Upper lobe of left lung (tissue), 6 donors: ENCODE measurements around the gene PDE4D. TPM values are rescaled to one million over a fixed set of nuclear protein-coding genes. Genes with fewer than 3 reads are reported as not detected.

Experiments
- ATAC-seq, 2 donors: fragments of 200-7000 bp; cut with Tn5 transposase; one replicate each; pipeline ENCODE4 v1.9.1; 2022; ENCODE audit warnings: mild to moderate bottlenecking in 2 of 2, moderate library complexity in 2 of 2; ENCODE audit not compliant: low FRiP score in 2 of 2
- DNase-seq, 2 donors: peaks; one replicate each; pipeline ENCODE4 v3.0.0-alpha.2; 2019 to 2020
- H3K27ac ChIP-seq, 4 donors: fragments of 200-600 bp; sonication (generic); one replicate each; pipeline ENCODE4 v1.5.1; 2016 to 2019
- H3K27me3 ChIP-seq, 4 donors: fragments of 200-600 bp; sonication (generic); one replicate each; pipeline ENCODE4 v1.5.1; 2017 to 2019
- H3K36me3 ChIP-seq, 4 donors: fragments of 200-600 bp; sonication (generic); one replicate each; pipeline ENCODE4 v1.5.1; 2016 to 2019
- H3K4me1 ChIP-seq, 4 donors: fragments of 200-600 bp; sonication (generic); one replicate each; pipeline ENCODE4 v1.5.1; 2018 to 2019
- H3K4me3 ChIP-seq, 4 donors: fragments of 200-600 bp; sonication (generic); one replicate each; pipeline ENCODE4 v1.5.1; 2017 to 2019; ENCODE audit warnings: mild to moderate bottlenecking in 2 of 4, moderate library complexity in 1 of 4
- H3K9me3 ChIP-seq, 4 donors: fragments of 200-600 bp; sonication (generic); one replicate each; pipeline ENCODE4 v1.5.1; 2018 to 2019
- EP300 ChIP-seq, 4 donors: sonication (generic); formaldehyde crosslinking; IDR thresholded peaks; one replicate each; pipeline ENCODE4 v1.5.1; 2017; ENCODE audit warnings: antibody characterized with exemption in 4 of 4, control low read depth in 2 of 4
- POLR2A ChIP-seq, 4 donors: fragments of 450-650 bp; IDR thresholded peaks; one replicate each; pipeline ENCODE4 v1.5.1; 2016 to 2017; ENCODE audit warnings: antibody characterized with exemption in 4 of 4, mild to moderate bottlenecking in 2 of 4
- POLR2AphosphoS5 ChIP-seq, 2 donors: sonication (generic); formaldehyde crosslinking; IDR thresholded peaks; one replicate each; pipeline ENCODE4 v1.5.1; 2017; ENCODE audit warnings: antibody characterized with exemption in 2 of 2
- WGBS, 2 donors: methylation state at CpG; one replicate each; pipeline ENCODE4 v1.1.5; 2017 to 2018; 5-methylcytosine and 5-hydroxymethylcytosine counted together
- total RNA-seq, 6 donors: library from RNA; depleted of rRNA in 4 of 6; stranded (reverse); fragments of >200 nt in 4 of 6; gene quantifications; one replicate each; pipeline versions ENCODE4 v1.1.0 to v1.2.1, GENCODE V29; 2016 to 2021
- TF ChIP-seq, protein P1 (sequence below), 6 experiments: fragments of 450-650 bp in 4 of 6; fragments of 200-600 bp in 2 of 6; sonication (generic) in 2 of 6; IDR thresholded peaks; one replicate each; pipeline ENCODE4 v1.5.1; 2016 to 2019; ENCODE audit warnings: antibody characterized with exemption in 6 of 6
- donor health status: DM: no; HTN: no; CAD: no; lungs with moderate emphysema.
- donor health status: DM: no; HTN: yes; CAD: no; lungs with severe emphysema.

Gene PDE4D
- total RNA-seq, 6 donors from 2014 or later: 50.4 to 188 (median 84.0) TPM

DNA sequence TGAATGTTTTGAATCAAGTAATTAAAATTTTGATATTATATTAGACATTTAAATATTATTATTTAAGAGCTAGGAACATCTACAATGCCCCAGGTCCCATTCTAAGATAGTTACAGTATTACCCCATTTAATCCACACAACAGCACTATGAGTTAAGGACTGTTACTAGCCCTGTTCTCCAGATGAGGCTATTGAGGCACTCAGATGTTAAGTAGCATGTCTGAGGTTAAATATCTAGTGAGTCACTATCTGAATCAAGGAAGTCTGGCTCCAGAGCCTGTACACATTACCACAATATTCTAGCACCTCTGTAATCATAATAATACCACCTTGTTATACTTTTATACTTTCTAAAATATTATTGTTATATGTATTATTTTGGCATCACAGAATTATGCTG, 304.6 kb downstream of the PDE4D start:
- Histone ChIP-seq H3K4me3 (no peak overlapping the region), H3K27ac (no peak overlapping the region), H3K4me1 (peaks cover 0 to 8% (median 6%) of the 10 kb centered on the region in 4 donors), H3K27me3 (no peaks in the 10 kb centered on the region), H3K36me3 (no peaks in the 10 kb centered on the region), H3K9me3 (no peaks in the 10 kb centered on the region)
- no peak for DNase-seq
- no peak for ATAC-seq
- TF ChIP-seq, protein P1, sequence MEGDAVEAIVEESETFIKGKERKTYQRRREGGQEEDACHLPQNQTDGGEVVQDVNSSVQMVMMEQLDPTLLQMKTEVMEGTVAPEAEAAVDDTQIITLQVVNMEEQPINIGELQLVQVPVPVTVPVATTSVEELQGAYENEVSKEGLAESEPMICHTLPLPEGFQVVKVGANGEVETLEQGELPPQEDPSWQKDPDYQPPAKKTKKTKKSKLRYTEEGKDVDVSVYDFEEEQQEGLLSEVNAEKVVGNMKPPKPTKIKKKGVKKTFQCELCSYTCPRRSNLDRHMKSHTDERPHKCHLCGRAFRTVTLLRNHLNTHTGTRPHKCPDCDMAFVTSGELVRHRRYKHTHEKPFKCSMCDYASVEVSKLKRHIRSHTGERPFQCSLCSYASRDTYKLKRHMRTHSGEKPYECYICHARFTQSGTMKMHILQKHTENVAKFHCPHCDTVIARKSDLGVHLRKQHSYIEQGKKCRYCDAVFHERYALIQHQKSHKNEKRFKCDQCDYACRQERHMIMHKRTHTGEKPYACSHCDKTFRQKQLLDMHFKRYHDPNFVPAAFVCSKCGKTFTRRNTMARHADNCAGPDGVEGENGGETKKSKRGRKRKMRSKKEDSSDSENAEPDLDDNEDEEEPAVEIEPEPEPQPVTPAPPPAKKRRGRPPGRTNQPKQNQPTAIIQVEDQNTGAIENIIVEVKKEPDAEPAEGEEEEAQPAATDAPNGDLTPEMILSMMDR (IDR thresholded peaks at IDR 0.05): no peak
- TF ChIP-seq POLR2AphosphoS5 (IDR thresholded peaks at IDR 0.05) (no peak), POLR2A (IDR thresholded peaks at IDR 0.05) (no peak), EP300 (IDR thresholded peaks at IDR 0.05) (no peak)

DNA sequence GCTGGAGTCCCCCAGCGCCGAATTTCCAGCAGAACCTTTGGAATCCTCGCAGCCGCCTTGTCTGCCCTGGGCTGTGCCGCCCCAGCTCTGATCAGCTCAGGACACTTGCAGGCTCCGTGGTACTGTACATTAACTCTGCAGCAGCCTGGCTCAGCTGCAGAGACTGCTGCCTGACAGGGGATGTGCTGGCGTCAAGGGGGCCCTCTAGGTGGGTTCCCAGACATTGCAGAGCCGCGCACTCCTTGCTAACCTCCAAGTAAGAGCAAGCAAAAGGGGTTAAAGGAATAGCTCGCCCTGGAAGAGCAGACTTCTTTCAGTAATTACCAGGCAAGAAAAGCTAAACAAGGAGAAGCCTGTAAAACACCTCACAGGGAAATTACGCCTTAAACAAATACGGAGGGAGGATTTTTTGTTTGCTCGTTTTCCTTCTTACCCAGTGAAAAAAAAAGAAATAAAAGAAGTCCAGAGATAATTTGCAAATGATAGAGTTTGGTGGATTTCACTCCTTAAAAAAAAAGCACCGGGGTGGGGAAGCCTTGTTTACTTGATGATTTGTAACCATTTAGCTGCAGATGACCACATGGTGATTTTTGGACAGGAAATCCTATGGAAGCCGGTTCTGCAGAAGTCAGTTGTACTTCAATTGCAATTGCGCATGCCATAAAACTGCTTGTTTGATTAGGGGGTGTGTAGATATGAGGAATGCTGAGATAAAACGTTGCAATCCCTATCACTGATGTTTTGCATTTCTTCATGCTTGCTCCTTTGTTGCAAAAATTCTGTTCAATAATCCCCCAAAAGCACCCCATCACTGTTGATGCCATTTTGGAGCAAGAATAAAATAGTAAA, 305.8 kb downstream of the PDE4D start:
- Histone ChIP-seq H3K36me3 (no peaks in the 10 kb centered on the region), H3K27me3 (no peaks in the 10 kb centered on the region), H3K9me3 (no peaks in the 10 kb centered on the region), H3K4me1 (peaks cover 0 to 8% (median 3%) of the 10 kb centered on the region in 4 donors), H3K27ac (peak overlapping the region in 1 of 4 donors; percentile 23), H3K4me3 (peak overlapping the region in 3 of 4 donors; percentile 30 to 46 (median 39))
- ATAC-seq (peak; percentile 84), DNase-seq (peak; percentile 54 to 63)
- 18 to 19% methylated on average over 17 of the region's 17 CpGs for WGBS, 2 donors
- TF ChIP-seq, protein P1 (IDR thresholded peaks at IDR 0.05): no peak
- TF ChIP-seq POLR2AphosphoS5 (IDR thresholded peaks at IDR 0.05) (no peak), EP300 (IDR thresholded peaks at IDR 0.05) (no peak), POLR2A (IDR thresholded peaks at IDR 0.05) (peak in 1 of 4 donors; percentile 54)

DNA sequence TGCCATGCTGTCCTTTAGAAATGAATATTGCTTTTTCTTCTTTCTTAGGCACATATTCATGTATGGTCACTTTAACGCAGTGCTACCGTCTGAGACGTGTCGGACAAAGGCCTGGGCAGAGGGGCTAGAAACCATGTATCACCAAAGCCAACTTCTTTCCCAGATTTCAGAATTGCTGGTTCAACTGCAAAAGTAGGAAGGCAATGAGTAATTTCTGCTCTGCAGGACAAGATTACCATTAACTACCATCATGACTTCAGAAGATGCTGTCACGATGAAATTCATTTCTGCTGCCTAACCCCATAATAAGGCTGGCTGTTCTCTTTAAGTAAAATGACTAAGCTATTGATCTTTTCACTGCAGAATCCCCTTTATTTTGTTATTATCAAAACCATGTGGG, 306.7 kb downstream of the PDE4D start:
- ATAC-seq: no peak
- Histone ChIP-seq H3K27me3 (no peaks in the 10 kb centered on the region), H3K4me1 (peaks cover 0 to 8% (median 3%) of the 10 kb centered on the region in 4 donors), H3K9me3 (no peaks in the 10 kb centered on the region), H3K27ac (no peak overlapping the region), H3K4me3 (peak overlapping the region in 3 of 4 donors; percentile 30 to 46 (median 39)), H3K36me3 (no peaks in the 10 kb centered on the region)
- DNase-seq: no peak
- WGBS, 2 donors: 84 to 87% methylated on average over 5 of the region's 5 CpGs
- TF ChIP-seq EP300 (IDR thresholded peaks at IDR 0.05): no peak
- TF ChIP-seq POLR2A (IDR thresholded peaks at IDR 0.05): no peak
- TF ChIP-seq, protein P1 (IDR thresholded peaks at IDR 0.05): no peak
- no peak for TF ChIP-seq POLR2AphosphoS5 (IDR thresholded peaks at IDR 0.05)

DNA sequence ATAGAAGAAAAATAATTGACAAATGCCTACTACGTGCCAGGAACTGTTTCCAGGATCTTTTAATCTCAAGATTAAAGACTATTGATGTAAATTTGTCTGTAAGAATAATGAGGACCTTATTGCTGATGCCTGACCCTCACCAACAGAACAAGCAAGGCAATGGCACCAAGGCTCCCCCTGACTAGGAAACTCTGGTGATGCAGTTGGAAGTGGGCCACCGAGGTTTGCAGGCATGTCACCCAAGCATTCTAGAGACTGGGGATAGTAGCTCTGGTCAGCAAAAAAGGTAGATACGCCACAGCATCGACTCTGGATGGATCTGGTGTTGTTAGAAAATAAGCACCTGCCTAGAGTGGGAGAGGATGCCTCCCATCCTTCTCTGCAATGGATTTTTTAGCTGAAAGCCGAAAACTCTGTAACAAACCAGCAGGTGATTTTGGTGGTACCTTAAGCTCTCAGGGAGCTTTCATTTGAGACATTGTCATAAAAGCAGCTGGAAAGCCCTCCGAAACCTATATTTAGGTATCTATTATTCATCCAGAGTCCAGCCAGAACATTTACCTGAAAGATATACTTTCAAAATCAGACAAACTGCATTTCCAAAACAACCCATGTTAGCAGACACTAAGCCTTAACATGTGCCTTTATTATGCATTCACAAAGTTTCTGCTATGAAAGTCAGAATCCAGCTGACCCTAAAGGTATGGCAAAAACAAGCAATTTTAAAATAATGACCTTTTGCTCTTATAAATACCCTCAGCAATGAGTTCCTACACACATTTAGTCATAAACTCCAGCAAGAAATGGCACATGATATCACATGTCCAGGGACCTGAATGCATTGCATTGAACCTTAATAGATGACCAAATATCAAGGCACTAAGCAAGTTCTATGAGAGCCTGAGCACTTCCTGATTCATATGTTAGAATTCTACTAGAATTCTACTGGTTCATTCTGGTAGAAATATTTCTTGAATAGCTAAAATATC, 308.4 kb downstream of the PDE4D start:
- peak overlapping the region in 3 of 4 donors; percentile 21 to 39 (median 25) for H3K4me3 ChIP-seq
- H3K36me3 ChIP-seq: no peaks in the 10 kb centered on the region
- peak in 1 of 4 donors; percentile 8 for TF ChIP-seq POLR2A (IDR thresholded peaks at IDR 0.05)
- TF ChIP-seq, protein P1 (IDR thresholded peaks at IDR 0.05): no peak
- H3K27me3 ChIP-seq: no peaks in the 10 kb centered on the region
- ATAC-seq (no peak), DNase-seq (peak in 1 of 2 donors; percentile 34)
- 79 to 88% methylated on average over 6 of the region's 6 CpGs for WGBS, 2 donors
- no peaks in the 10 kb centered on the region for H3K9me3 ChIP-seq
- peak overlapping the region in 1 of 4 donors; percentile 24 for H3K27ac ChIP-seq
- peaks cover 0 to 8% (median 3%) of the 10 kb centered on the region in 4 donors for H3K4me1 ChIP-seq
